PC-9 (cell line): Measurements from ENCODE around the gene ZMYND10. TPM values are rescaled to one million over a fixed set of nuclear protein-coding genes. Genes with fewer than 3 reads are reported as not detected.

ENCODE experiments used
- BruUV-seq: library from RNA; stranded (reverse); fragments of 400-500 nt; replicated peaks from 2 replicates; lab custom pipeline; 2021; lab: Mats Ljungman, UMichigan
- CTCF ChIA-PET: fragments of 300-600 bp; sonication (Branson Sonifier 250); formaldehyde crosslinking; loops from one replicate; lab custom pipeline; 2022; ENCODE audit warnings: antibody characterized with exemption; lab: Charles Lee
- POLR2A ChIA-PET: fragments of 300-600 bp; sonication (Branson Sonifier 250); formaldehyde crosslinking; loops from one replicate; lab custom pipeline; 2022; ENCODE audit warnings: antibody characterized with exemption; ENCODE audit not compliant: unreplicated experiment; lab: Charles Lee
- DNase-seq, 2 experiments: peaks; one replicate each; pipeline versions ENCODE4 v3.0.0 to v3.0.0-alpha.2; 2015 to 2022; ENCODE audit warnings: mixed read lengths in 1 of 2
- H2AFZ ChIP-seq: fragments of 200-600 bp; sonication (generic); 2 replicates; pipeline ENCODE4 v1.8.1; 2017; ENCODE audit warnings: antibody characterized with exemption
- H3F3A ChIP-seq: fragments of 200-600 bp; sonication (generic); 2 replicates; pipeline ENCODE4 v1.8.1; 2017; ENCODE audit warnings: antibody characterized with exemption, mild to moderate bottlenecking, low read depth; ENCODE audit not compliant: insufficient read depth
- H3K27ac ChIP-seq: fragments of 200-600 bp; sonication (generic); 2 replicates; pipeline ENCODE4 v1.6.1; 2016; ENCODE audit warnings: mixed run types
- H3K27me3 ChIP-seq: fragments of 200-600 bp; sonication (generic); 2 replicates; pipeline ENCODE4 v1.6.1; 2016; ENCODE audit warnings: low read depth, mixed run types; ENCODE audit not compliant: insufficient read depth
- H3K36me3 ChIP-seq: fragments of 200-600 bp; sonication (generic); 2 replicates; pipeline ENCODE4 v1.6.1; 2016; ENCODE audit warnings: low read depth, mixed run types
- H3K4me1 ChIP-seq: fragments of 200-600 bp; sonication (generic); replicated peaks from 2 replicates; pipeline ENCODE4 v1.6.1; 2016; ENCODE audit warnings: mixed run types; ENCODE audit not compliant: insufficient read depth
- H3K4me2 ChIP-seq: fragments of 200-600 bp; sonication (generic); 2 replicates; pipeline ENCODE4 v1.6.1; 2017; ENCODE audit warnings: mixed run types
- H3K4me3 ChIP-seq: fragments of 200-600 bp; sonication (generic); 2 replicates; pipeline ENCODE4 v1.6.1; 2016; ENCODE audit warnings: mixed run types
- H3K79me2 ChIP-seq: fragments of 200-600 bp; sonication (generic); 2 replicates; pipeline ENCODE4 v1.6.1; 2017; ENCODE audit warnings: low read depth, mixed run types
- H3K9me2 ChIP-seq: fragments of 200-600 bp; sonication (generic); 2 replicates; pipeline ENCODE4 v1.8.1; 2017; ENCODE audit warnings: mild to moderate bottlenecking; ENCODE audit not compliant: insufficient read depth
- H3K9me3 ChIP-seq: fragments of 200-600 bp; sonication (generic); 2 replicates; pipeline ENCODE4 v1.8.1; 2016; ENCODE audit warnings: low read depth; ENCODE audit not compliant: insufficient read depth
- H4K20me1 ChIP-seq: fragments of 200-600 bp; sonication (generic); 2 replicates; pipeline ENCODE4 v1.8.1; 2017; ENCODE audit not compliant: insufficient read depth
- CTCF ChIP-seq: fragments of 200-600 bp; sonication (generic); conservative IDR thresholded peaks from 2 replicates; pipeline ENCODE4 v1.6.1; 2017; ENCODE audit warnings: mixed run types, antibody characterized with exemption, mild to moderate bottlenecking, moderate library complexity
- EZH2 ChIP-seq: fragments of 200-600 bp; sonication (generic); IDR thresholded peaks from 2 replicates; pipeline ENCODE4 v1.8.0; 2017; ENCODE audit warnings: antibody characterized with exemption, low read depth
- intact Hi-C: fragments of 100-400 bp; cut with micrococcal nuclease; formaldehyde crosslinking; loops from one replicate; pipeline ENCODE4 v1.10.0; 2022; ENCODE audit not compliant: unreplicated experiment
- total RNA-seq: library from RNA; stranded (reverse); gene quantifications from 2 replicates; pipeline ENCODE4 v1.2.3, GENCODE V29; 2021

ZMYND10 gene
- total RNA-seq, 1 experiment from 2014 or later, result 4.4 TPM

- Histone ChIP-seq H3K27me3 (no peaks in the 10 kb centered on the region), H3K27ac (no peak overlapping the region), H3K4me1 (peaks cover 24% of the 10 kb centered on the region), H3K79me2 (peaks cover 25% of the 10 kb centered on the region), H3K9me2 (no peaks in the 10 kb centered on the region), H3K4me2 (no peak overlapping the region), H3K4me3 (no peak overlapping the region), H4K20me1 (no peaks in the 10 kb centered on the region), H3K9me3 (no peaks in the 10 kb centered on the region), H3F3A (peaks cover 35% of the 10 kb centered on the region; the same call in 1 of the 2 replicates), H2AFZ (no peak overlapping the region), H3K36me3 (no peaks in the 10 kb centered on the region)
- intact Hi-C loops, result loop anchor here (5.0 kb wide), 2 partner anchors 72 to 112 kb away; partner anchors contain the start of gene SEMA3B
- TF ChIP-seq CTCF, result no peak
- TF ChIP-seq EZH2, result no peak
- CTCF ChIA-PET, result no interaction called here
- no TSS peak for BruUV-seq
- POLR2A ChIA-PET, result no interaction called here
- DNase-seq, result no peak
Measured at GRCh38 chr3:50339485-50340146, 5.9 kb downstream of the ZMYND10 start.

DNA sequence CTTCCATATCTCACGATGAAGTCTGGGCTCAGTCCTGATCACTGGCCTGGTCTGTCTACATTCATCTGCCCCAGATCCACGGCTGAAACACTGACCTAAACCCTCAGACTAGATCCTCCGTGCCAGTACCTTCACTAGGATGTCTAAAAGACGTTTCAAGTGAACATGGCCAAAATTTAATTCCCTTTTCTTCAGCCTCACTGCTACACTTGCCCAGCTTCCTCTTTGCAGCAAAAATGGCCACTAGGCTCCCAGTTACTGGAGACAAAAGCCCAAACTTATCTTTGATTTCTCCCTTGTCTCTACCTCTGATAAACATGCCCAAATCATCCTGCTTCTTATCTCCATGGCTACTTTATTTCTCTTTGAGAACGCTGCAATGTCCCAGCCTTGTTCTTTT lies 6.6 kb downstream of the ZMYND10 start:
- peak overlapping the region; percentile 73 for H3K4me2 ChIP-seq
- POLR2A ChIA-PET, result no interaction called here
- H4K20me1 ChIP-seq, result no peaks in the 10 kb centered on the region
- H3K27me3 ChIP-seq, result no peaks in the 10 kb centered on the region
- no peak overlapping the region for H3K4me3 ChIP-seq
- no peaks in the 10 kb centered on the region for H3K9me2 ChIP-seq
- TF ChIP-seq EZH2 (no peak), CTCF (no peak)
- H3K79me2 ChIP-seq, result peaks cover 32% of the 10 kb centered on the region
- no peak for DNase-seq
- CTCF ChIA-PET, result interaction anchor here (0.7 kb wide), 1 partner anchor 54 kb away, joined by 10 read pairs; no protein-coding TSS in a partner anchor
- peaks cover 37% of the 10 kb centered on the region; the same call in 1 of the 2 replicates for H3F3A ChIP-seq
- no peak overlapping the region for H2AFZ ChIP-seq
- H3K4me1 ChIP-seq, result peaks cover 25% of the 10 kb centered on the region
- BruUV-seq, result no TSS peak
- intact Hi-C loops, result loop anchor here (5.0 kb wide), 2 partner anchors 72 to 112 kb away; partner anchors contain the start of gene SEMA3B
- H3K27ac ChIP-seq, result no peak overlapping the region
- H3K9me3 ChIP-seq, result no peaks in the 10 kb centered on the region
- no peaks in the 10 kb centered on the region for H3K36me3 ChIP-seq

DNA sequence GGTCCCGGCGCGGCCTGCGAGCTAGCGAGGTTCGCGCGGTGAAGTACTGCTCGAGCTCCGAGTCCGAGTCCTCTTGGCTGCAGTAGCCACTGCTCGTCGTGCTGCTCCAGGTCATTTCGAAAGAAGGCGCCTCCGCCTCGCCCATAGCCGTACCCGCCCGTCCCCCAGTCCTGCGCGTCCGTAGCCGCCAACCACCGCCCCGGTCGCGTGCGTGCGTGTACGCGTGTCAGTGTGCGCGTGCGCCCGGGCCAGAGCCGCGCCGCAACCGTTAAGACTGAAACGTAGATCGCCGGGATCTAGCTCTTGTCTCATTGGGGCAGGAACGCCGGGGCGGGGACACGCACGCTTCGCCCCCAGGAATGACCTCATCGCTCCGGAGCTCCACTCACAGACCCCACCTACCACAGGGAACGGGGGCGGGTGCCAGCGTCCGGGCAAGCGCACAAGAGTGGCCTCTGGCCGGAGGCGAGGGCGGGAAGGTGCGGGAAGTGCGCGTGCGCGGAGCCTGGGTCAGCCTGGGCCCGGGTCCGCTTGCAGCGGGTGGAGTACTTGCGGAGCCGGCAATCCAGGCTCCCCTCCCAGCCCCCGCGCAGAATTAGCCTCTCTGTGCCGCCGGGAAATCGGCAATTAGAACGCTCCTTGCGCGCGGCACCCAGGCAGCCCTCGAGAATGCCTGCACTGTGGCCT lies 8.2 kb downstream of the ZMYND10 start:
- Histone ChIP-seq H3K27me3 (no peaks in the 10 kb centered on the region), H3K36me3 (no peaks in the 10 kb centered on the region), H3K4me1 (peaks cover 25% of the 10 kb centered on the region), H3K27ac (peak overlapping the region; percentile 64), H3K79me2 (peaks cover 42% of the 10 kb centered on the region), H3K9me3 (no peaks in the 10 kb centered on the region), H3K4me3 (peak overlapping the region; percentile 83), H3K9me2 (no peaks in the 10 kb centered on the region), H2AFZ (peak overlapping the region; percentile 80), H4K20me1 (no peaks in the 10 kb centered on the region), H3K4me2 (peak overlapping the region; percentile 73), H3F3A (peaks cover 37% of the 10 kb centered on the region; the same call in 1 of the 2 replicates)
- CTCF ChIA-PET, result interaction anchor here (0.5 to 1.3 kb wide), 6 partner anchors 10 to 109 kb away, joined by 3 to 7 read pairs (median 4); partner anchors contain the start of genes CYB561D2 and NPRL2
- intact Hi-C loops, result loop anchor here (5.0 kb wide), 2 partner anchors 70 to 110 kb away; partner anchors contain the start of gene SEMA3B
- DNase-seq, result peak; percentile 92 to 99
- no TSS peak for BruUV-seq
- no peak for TF ChIP-seq CTCF
- no peak for TF ChIP-seq EZH2
- POLR2A ChIA-PET, result interaction anchor here (0.6 to 1.5 kb wide), 14 partner anchors 13 to 997 kb away, joined by 3 to 8 read pairs (median 5); partner anchors contain the start of genes CYB561D2, GNAI2, HEMK1 and HYAL3
